Left lung (tissue), 10 donors: Measurements from ENCODE around the gene PPP2R2D. TPM values are rescaled to one million over a fixed set of nuclear protein-coding genes. Genes with fewer than 3 reads are reported as not detected.

Source experiments
- ATAC-seq: fragments of 200-7000 bp; cut with Tn5 transposase; one replicate; pipeline ENCODE4 v1.9.1; 2020; ENCODE audit warnings: moderate library complexity
- DNase-seq, 4 donors: peaks; one replicate each; pipeline ENCODE4 v3.0.0-alpha.2; 2013 to 2020
- H3K27ac ChIP-seq, 2 donors: fragments of 200-600 bp; sonication (generic) in 1 of 2; one replicate each; pipeline versions ENCODE4 v1.5.0 to v1.8.0; 2020 to 2021
- H3K27me3 ChIP-seq, 2 donors: fragments of 200-600 bp; sonication (generic) in 1 of 2; one replicate each; pipeline versions ENCODE4 v1.5.0 to v1.8.0; 2020 to 2021
- H3K36me3 ChIP-seq, 2 donors: fragments of 200-600 bp; sonication (generic) in 1 of 2; one replicate each; pipeline versions ENCODE4 v1.5.0 to v1.8.0; 2020 to 2021
- H3K4me1 ChIP-seq, 2 donors: fragments of 200-600 bp; one replicate each; pipeline ENCODE4 v1.8.0; 2021
- H3K4me3 ChIP-seq, 2 donors: fragments of 200-600 bp; sonication (generic) in 1 of 2; one replicate each; pipeline versions ENCODE4 v1.5.0 to v1.8.0; 2020 to 2021; ENCODE audit warnings: mild to moderate bottlenecking in 1 of 2
- H3K9me3 ChIP-seq, 2 donors: fragments of 200-600 bp; sonication (generic) in 1 of 2; one replicate each; pipeline versions ENCODE4 v1.5.0 to v1.8.0; 2020 to 2021
- CTCF ChIP-seq, 2 donors: fragments of 200-600 bp; sonication (generic) in 1 of 2; IDR thresholded peaks; one replicate each; pipeline versions ENCODE4 v1.5.0 to v1.8.0; 2021; ENCODE audit warnings: antibody characterized with exemption in 2 of 2
- intact Hi-C, 2 donors: fragments of 100-400 bp; cut with DNase I; formaldehyde crosslinking; loops; one replicate each; pipeline versions ENCODE4 v1.11.2 to v1.14.2; 2022
- polyA plus RNA-seq, 6 donors: library from polyadenylated mRNA; unstranded; fragments of 120-200 nt; gene quantifications; one replicate each; pipeline ENCODE4 v1.2.1, GENCODE V29; 2013; ENCODE audit not compliant: insufficient read length in 6 of 6
- total RNA-seq, 2 donors: library from RNA; stranded (reverse); fragmentation: NEBNext Ultra II Directional; extraction: Animal tissue kit (Norgen Biotek cat#: 25700); gene quantifications; one replicate each; pipeline ENCODE4 v1.2.1, GENCODE V29; 2021
- donor health status: DM: no; HTN: yes; CAD: no.
- donor health status: DM: no; HTN: no; CAD: no.

PPP2R2D gene
- total and polyA plus RNA-seq, 8 donors, result 22.7 to 42.4 (median 35.8) TPM

- intact Hi-C loops, result no loop called here
- ATAC-seq, result no peak
- Histone ChIP-seq H3K36me3 (no peaks in the 10 kb centered on the region), H3K9me3 (no peaks in the 10 kb centered on the region), H3K4me1 (peaks cover 15 to 28% of the 10 kb centered on the region in 2 donors), H3K27ac (no peak overlapping the region), H3K27me3 (peaks cover 8 to 23% of the 10 kb centered on the region in 2 donors), H3K4me3 (no peak overlapping the region)
- no peak for TF ChIP-seq CTCF (IDR thresholded peaks at IDR 0.05)
- no peak for DNase-seq
Observed at GRCh38 chr10:131898713-131899112, 2.1 kb upstream of the PPP2R2D start.

GRCh38 chr10:131899116-131899690 is 1.6 kb upstream of the PPP2R2D start:
- TF ChIP-seq CTCF (IDR thresholded peaks at IDR 0.05), result no peak
- DNase-seq (no peak), ATAC-seq (no peak)
- Histone ChIP-seq H3K9me3 (no peaks in the 10 kb centered on the region), H3K4me3 (no peak overlapping the region), H3K4me1 (peaks cover 15 to 33% of the 10 kb centered on the region in 2 donors), H3K27me3 (peaks cover 8 to 23% of the 10 kb centered on the region in 2 donors), H3K36me3 (no peaks in the 10 kb centered on the region), H3K27ac (no peak overlapping the region)
- intact Hi-C loops, result no loop called here

DNA sequence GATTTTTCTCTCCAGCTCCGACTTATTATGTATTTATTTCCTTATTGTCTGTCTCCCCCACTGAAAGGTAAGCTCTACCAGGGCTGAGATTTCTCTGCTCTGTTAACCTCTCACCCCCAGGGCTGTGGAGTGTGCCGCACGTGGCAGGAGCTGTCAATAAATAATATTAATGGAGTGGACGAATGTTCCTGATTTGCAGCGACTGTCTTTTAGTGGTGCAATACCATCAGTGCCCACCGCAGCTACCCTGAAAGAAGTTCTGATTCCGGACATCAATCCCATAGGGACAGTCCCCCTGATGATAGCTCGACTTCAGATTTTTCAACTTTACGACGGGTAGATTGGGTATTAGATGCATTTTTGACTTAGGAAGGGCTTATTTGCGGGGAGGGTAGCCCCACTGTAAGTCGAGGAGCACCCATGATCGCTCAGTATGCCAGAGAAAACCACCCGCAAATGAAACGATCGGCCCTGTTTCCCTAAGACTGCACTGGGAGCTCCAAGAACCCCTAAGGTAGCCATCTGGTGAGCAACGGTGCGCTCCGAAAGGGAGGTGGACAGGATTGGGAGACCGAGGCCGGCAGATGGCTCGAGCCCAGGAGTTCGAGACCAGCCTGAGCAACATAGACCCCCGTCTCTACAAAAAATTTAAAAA is 986 bp upstream of the PPP2R2D start:
- Histone ChIP-seq H3K4me3 (peak overlapping the region; percentile 58 to 88), H3K27ac (peak overlapping the region in 1 of 2 donors; percentile 93), H3K27me3 (peaks cover 8 to 23% of the 10 kb centered on the region in 2 donors), H3K36me3 (no peaks in the 10 kb centered on the region), H3K9me3 (no peaks in the 10 kb centered on the region), H3K4me1 (peaks cover 15 to 39% of the 10 kb centered on the region in 2 donors)
- ATAC-seq (no peak), DNase-seq (no peak)
- intact Hi-C loops, result no loop called here
- TF ChIP-seq CTCF (IDR thresholded peaks at IDR 0.05), result no peak

DNA sequence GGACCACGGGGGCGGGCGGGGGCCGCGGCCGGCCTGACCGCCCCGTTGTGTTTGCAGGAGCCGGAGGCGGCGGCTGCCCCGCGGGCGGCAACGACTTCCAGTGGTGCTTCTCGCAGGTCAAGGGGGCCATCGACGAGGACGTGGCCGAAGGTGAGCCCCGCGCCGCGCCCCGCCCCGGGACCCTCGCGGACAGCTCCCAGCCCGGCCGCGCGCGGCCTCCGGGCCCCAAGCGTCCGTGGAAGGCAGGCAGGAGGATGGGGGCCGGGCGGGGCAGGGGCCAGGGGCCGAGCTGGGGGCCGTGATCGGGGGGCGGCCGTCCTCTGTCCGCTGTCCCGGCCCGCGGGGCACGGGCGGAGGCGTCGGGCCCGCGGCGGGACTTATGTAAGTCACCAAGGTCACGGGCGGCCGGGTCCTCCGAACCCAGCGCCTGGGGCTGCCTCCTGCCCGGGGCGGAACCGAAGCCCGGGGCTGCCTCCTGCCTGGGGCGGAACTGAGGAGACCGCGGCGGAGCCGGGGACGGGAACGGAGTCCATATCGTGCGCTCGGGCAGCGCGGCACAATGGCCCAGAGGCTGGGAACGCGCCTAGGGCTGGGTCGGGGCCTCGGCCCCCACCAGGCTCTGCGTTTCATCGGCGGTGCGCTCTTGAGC is 497 bp downstream of the PPP2R2D start:
- no peak for TF ChIP-seq CTCF (IDR thresholded peaks at IDR 0.05)
- Histone ChIP-seq H3K9me3 (no peaks in the 10 kb centered on the region), H3K36me3 (peaks cover 0 to 7% of the 10 kb centered on the region in 2 donors), H3K4me1 (peaks cover 22 to 54% of the 10 kb centered on the region in 2 donors), H3K4me3 (peak overlapping the region; percentile 58 to 67), H3K27ac (peak overlapping the region; percentile 91 to 93), H3K27me3 (peaks cover 8 to 23% of the 10 kb centered on the region in 2 donors)
- ATAC-seq (peak; percentile 24), DNase-seq (peak; percentile 20 to 93 (median 48))
- intact Hi-C loops, result no loop called here

- Histone ChIP-seq H3K27me3 (peaks cover 8 to 23% of the 10 kb centered on the region in 2 donors), H3K4me3 (peak overlapping the region; percentile 58 to 67), H3K4me1 (peaks cover 22 to 56% of the 10 kb centered on the region in 2 donors), H3K36me3 (peaks cover 0 to 13% of the 10 kb centered on the region in 2 donors), H3K27ac (no peak overlapping the region), H3K9me3 (no peaks in the 10 kb centered on the region)
- DNase-seq, result no peak
- TF ChIP-seq CTCF (IDR thresholded peaks at IDR 0.05), result no peak
- intact Hi-C loops, result no loop called here
- no peak for ATAC-seq
Observed at GRCh38 chr10:131902211-131902610, 1.4 kb downstream of the PPP2R2D start.
